RKO (cell line): ENCODE measurements around the gene PAX2.

Experiments
- DNase-seq: peaks from one replicate; pipeline ENCODE4 v3.0.0-alpha.2; 2016; ENCODE audit warnings: low spot score

The PAX2 gene

GRCh38 chr10:100858261-100858660, 112.9 kb downstream of the PAX2 start:
- no peak for DNase-seq

DNA sequence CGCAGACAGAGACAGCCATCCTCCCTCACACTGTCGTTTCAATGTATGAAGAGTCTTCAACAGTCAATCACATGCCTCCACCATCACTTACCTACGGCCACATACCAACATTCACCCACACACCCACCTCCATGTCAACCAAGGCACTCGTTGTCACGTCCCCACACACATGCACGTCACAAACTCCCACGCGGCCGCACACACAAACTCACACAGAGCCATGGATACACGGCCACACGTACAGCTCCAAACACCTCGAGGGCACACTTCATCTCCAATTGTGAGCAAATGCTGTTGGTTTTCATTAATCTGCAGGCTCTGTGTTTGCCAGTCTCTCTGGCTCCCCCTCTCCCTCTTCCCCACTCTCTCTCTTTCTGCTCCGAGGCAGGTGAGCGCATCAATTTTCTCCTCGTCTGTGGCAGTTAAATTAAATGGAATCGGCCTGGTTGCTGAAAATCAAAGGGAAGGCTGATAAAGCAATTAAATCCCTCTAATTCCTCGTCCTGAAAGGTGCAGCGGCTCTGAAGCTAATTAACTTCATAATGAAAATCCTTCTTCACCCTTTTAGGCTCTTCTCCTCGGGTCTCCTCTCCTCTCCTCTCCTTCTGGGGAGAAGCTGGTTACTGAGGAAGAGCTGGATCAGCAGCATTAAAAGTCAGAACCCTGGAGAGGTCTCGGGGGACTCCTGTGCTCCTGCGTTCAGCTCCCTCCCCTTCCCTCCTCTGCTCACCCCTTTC, 113.5 kb downstream of the PAX2 start:
- no peak for DNase-seq

GRCh38 chr10:100859484-100859763, 114.0 kb downstream of the PAX2 start:
- no peak for DNase-seq

DNA sequence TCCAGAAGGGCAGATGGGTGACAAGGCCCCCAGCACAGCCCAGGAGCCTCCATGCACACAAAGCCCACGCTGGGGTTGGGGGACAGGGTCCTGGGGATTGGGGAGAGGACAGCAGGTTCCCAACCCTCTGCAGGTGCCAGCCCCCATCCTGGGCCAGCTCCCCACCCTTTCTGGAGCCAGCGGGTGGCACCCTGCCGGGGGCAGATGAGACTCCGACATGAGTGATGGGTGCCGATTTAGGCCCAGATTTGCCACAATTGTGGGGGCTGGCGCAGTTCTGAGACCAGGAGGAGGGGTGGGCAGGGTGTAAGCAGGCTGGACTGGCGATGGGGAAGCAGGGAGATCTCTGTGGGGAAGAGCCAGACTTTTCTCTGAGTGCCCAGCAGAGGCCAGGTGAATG, 118.1 kb downstream of the PAX2 start:
- DNase-seq, result no peak

DNA sequence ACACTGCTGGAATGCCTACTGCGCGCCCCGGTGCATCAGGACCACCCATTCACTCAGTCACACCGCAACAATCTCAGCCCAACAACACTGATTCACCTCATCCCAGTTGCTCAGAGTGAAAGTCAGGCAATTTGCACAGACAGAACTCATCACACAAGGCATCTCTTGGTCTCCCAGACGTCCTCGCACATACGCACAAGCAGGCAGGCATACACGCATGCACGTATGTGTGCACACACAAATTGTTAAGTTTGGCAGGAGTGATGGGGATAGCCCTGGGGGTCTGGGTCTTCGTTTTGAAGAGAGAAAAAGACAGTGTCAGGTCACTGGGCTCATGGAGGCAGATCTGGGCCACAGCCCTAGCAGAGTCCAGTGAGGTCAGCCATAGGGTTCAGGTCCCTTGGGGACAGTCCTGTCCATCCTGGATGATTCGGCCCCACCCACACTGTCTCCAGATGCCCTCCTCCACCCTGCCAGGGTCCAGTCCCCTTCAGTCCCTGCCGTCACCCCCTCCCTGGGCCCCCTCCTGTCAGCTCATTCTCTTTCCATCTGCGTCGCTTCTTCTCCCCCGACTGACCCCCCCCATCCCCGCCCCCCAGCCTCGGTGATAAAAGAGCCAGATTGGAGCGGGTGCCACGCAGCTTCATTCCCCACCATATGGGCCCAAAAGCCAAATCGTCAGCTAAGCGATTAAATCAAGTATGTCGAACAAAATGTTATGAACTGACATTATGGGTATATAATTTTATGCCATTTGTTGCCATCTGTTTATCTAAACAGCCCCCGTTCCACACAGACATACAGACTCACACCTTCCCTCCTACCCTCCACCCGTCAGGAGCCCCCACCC, 118.9 kb downstream of the PAX2 start:
- DNase-seq, result no peak

DNA sequence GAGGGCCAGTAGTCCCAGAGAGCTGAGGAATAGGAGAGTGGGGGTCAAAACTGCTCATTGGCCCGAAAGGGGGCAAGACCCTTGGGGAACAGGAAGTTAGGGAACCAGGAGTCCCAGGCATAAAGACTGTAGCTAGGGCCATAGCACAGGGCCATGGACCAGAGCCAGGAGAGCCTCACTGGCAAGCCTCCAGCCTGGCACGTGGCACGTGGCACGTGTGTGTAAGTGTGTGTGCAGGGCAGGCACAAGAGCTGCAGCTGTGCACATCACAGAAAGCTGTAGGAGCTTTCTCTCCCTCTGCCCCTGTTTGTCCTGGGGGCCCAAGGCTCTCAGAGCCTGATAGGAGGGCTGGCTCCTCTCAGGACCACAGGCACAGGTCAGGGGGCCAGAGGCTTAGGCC, 119.6 kb downstream of the PAX2 start:
- no peak for DNase-seq

DNA sequence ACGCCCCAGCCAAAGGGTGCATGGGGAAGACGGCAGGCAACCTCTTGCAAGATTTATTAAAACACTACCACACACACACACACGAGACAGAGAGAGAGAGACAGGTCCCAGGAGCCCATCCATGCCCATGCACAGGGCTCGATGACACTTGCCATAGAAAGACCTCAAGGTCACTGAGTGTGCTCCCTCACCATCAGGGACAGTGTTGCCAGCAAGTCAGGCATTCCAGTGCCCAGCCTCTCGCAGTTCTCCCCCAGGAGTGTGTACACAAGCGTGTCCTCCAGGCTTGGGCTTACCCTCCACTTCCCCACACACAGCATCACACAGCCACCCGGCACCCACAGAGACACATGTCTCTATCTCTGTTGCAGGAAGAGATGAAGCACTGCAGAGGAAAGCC, 120.6 kb downstream of the PAX2 start:
- DNase-seq, result no peak

GRCh38 chr10:100866575-100867098, 121.3 kb downstream of the PAX2 start:
- no peak for DNase-seq

DNA sequence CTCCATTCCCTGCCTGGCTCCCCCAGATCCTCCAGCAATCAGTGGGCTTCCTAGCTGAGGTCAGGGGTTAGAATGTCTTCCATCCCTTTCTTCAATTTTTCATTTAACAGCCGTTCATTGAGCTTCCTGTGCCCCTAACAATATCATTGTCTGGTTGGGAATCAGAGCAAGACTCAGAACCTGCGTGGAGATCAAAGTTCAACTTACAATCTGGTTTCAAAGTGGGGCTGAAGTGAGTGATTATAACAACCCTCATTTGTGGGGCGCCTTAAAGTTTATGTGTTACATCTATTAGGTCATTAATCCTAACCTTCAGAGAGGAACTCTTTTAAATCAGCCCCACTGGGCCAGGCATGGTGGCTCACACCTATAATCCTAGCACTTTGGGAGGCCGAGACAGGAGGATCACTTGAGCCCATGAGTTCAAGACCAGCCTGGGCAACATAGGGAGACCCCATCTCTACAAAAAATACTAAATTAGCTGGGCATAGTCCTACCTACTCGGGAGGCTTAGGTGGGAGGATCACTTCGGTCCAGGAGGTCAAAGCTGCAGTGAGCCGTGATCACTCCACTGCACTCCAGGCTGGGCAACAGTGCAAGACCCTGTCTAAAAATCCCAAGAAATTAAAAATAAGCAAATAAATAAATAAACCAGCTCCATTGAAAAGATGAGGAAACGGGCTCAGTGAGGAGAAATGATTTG, 122.0 kb downstream of the PAX2 start:
- DNase-seq, result no peak

DNA sequence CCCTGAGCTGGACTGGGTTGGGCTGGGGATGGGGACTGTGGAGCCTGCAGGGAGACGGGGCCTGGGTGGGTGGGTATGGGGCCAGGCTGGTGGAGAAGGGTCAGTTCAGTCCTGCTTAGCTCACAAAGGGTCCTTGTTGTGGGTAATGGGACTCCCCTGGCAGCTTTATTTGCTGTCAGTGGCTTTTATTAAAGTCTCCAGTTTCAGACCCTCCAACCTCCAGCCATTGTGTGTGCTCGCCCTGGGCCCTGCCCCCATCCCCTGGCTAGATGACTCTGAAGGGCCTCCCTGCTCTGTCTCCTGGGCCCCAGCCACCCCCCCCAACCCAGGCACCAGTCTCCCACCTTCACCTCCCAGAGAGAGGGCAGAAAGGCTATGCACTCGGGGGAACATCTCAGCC, 123.0 kb downstream of the PAX2 start:
- DNase-seq, result no peak

DNA sequence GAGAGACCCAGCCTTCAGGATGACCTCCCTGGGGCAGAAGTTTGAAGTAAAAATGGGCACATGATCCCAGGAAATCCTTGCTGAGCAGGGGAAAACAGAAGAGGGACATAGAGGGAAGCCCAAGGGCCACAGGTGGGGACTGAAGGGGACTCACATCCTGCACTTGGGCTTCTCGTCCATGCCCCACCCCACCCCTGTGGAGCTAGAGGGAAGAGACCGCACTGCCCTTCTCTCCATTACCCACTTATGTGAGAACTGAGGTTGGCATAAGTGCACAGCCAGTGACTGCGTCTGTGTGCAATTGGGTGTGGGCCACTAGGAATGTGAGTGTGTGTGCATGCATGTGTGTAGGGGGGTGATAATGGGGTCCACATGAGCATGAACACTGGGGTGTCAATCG, 124.0 kb downstream of the PAX2 start:
- no peak for DNase-seq

GRCh38 chr10:100872034-100872791, 126.8 kb downstream of the PAX2 start:
- no peak for DNase-seq

GRCh38 chr10:100873146-100873826, 127.9 kb downstream of the PAX2 start:
- DNase-seq, result no peak

DNA sequence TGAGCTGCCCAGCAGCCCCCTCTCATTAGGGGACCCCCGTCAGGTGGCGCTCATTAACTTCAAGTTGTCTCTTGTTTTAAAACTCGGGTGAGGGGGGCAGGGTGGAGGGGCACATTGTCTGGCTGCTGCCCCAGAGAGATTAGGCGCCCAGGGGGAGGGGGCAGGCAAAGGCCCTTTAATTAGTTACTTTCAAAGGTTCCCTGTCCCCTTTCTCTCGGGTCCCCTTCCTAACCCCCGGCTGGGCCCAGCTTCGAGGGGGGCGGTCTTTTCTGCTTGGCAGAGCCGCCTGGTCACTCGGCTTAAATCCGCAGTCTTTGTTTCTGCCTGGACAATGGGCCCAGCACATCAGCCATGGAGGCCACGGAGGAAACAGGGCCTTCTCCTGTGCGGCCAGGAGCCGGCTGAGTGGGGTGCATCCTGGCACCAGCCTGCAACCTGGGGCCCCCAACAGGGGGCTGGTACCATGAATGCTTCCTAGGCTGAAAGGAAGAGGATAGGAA, 128.5 kb downstream of the PAX2 start:
- no peak for DNase-seq

- DNase-seq, result no peak
These were observed 129.5 kb downstream of the PAX2 start for GRCh38 chr10:100874702-100875483.

DNA sequence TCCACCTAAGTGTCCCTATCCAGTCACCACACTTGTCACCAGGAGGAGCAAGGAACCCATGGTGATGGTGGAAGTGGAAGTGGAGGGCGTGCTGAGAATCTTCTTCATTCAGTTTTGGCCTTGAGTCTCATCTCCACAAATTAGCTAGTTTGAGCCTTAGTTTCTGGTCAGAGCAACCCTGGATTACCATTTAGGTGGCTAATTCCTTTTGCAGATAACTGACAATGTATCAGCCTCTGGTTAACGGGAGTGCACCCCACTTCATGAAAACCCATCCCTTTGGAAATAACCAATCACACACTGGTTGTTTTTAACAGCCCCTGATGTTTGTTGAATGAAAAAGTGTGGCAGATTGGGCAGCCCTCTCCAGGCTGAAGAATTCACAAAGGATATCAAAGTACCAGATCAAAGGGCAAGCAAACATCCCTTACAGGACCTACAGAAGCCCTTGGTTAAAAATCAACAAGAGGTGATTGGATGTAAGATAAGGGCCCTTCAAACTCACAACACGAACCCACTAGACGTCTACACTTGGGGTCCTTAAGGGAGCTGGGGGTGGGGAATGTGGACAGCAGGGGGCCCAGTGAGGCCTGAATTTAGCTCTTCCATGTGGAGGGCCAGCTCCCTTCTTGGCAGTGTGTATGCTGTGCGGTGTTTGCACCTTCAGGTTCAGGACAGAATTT, 130.2 kb downstream of the PAX2 start:
- DNase-seq, result no peak

GRCh38 chr10:100876585-100877460, 131.4 kb downstream of the PAX2 start:
- no peak for DNase-seq

- DNase-seq, result no peak
These were observed 132.1 kb downstream of the PAX2 start for GRCh38 chr10:100877461-100877850.
